ENCODE data around the gene TBC1D8. TPM values are rescaled to one million over a fixed set of nuclear protein-coding genes. Genes with fewer than 3 reads are reported as not detected.

TBC1D8 gene
- total RNA-seq, 1 experiment from 2014 or later, result 48.1 TPM

DNA sequence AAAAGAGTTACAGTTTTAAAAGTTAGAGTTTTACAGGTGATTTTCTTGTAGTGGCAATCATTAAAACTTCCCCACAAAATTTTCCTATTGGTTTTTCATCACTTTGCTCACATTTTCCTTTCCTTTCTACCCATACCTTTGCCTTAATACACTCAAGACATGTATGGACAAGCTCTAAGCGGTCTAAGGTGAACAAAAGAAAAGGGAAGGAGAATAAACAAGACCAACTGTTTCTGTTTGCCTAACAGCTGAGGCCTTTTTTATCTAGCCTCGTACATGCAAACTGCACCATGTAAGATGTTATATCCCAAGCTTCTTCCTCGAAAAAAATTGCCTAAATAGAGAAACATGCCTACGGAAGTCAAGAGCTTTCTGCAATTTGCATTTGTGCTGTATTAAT is 33.9 kb upstream of the TBC1D8 start:
- Mint-ChIP-seq H3K4me3 (ENCODE audit: unreplicated experiment) (peak overlapping the region; percentile 24), H3K27me3 (ENCODE audit: insufficient read depth, unreplicated experiment) (no peaks in the 10 kb centered on the region), H3K36me3 (ENCODE audit: insufficient read depth, unreplicated experiment) (no peaks in the 10 kb centered on the region), H3K27ac (ENCODE audit: low read depth, unreplicated experiment) (peak overlapping the region; percentile 61), H3K9me3 (ENCODE audit: unreplicated experiment) (no peaks in the 10 kb centered on the region), H3K4me1 (ENCODE audit: insufficient read depth, unreplicated experiment) (peaks cover 13% of the 10 kb centered on the region)
- intact Hi-C loops (cut with micrococcal nuclease), result no loop called here
- TF ChIP-seq, protein P1, sequence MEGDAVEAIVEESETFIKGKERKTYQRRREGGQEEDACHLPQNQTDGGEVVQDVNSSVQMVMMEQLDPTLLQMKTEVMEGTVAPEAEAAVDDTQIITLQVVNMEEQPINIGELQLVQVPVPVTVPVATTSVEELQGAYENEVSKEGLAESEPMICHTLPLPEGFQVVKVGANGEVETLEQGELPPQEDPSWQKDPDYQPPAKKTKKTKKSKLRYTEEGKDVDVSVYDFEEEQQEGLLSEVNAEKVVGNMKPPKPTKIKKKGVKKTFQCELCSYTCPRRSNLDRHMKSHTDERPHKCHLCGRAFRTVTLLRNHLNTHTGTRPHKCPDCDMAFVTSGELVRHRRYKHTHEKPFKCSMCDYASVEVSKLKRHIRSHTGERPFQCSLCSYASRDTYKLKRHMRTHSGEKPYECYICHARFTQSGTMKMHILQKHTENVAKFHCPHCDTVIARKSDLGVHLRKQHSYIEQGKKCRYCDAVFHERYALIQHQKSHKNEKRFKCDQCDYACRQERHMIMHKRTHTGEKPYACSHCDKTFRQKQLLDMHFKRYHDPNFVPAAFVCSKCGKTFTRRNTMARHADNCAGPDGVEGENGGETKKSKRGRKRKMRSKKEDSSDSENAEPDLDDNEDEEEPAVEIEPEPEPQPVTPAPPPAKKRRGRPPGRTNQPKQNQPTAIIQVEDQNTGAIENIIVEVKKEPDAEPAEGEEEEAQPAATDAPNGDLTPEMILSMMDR (IDR thresholded peaks at IDR 0.05; ENCODE audit: unreplicated experiment), result no peak
- ChIA-PET CTCF (interaction anchor here (0.9 to 2.3 kb wide), 4 partner anchors 11 to 25 kb away, joined by 4 to 18 read pairs (median 10); no protein-coding TSS in a partner anchor), POLR2A (interaction anchor here (0.6 to 2.9 kb wide), 18 partner anchors 9 to 516 kb away, joined by 3 to 25 read pairs (median 4); partner anchors contain the start of genes CNOT11, RPL31 and TBC1D8)
- BruUV-seq (replicated peaks), result no TSS peak
- peak; percentile 57 for DNase-seq (ENCODE audit: unreplicated experiment)

DNA sequence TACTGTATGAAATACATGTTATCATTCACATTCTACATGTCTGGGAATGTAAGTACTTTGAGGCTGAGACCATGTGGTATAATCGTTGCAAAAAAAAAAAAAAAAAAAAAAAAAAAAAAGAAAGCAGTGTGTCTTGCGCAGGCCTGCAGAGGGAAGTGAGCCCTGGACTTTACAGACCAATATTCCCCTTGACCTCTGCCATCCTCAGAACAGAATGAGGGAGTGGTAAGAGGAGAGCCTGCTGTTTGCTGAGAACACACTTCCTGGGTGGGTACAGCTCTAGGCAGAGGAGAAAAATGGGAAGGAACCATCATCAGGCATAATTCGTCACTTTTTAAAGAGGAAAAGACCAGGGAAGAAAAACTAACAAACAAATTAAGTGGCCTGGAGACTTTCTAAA is 28.8 kb upstream of the TBC1D8 start:
- Mint-ChIP-seq H3K4me1 (ENCODE audit: insufficient read depth, unreplicated experiment) (peaks cover 9% of the 10 kb centered on the region), H3K27ac (ENCODE audit: low read depth, unreplicated experiment) (no peak overlapping the region), H3K27me3 (ENCODE audit: insufficient read depth, unreplicated experiment) (no peaks in the 10 kb centered on the region), H3K36me3 (ENCODE audit: insufficient read depth, unreplicated experiment) (no peaks in the 10 kb centered on the region), H3K4me3 (ENCODE audit: unreplicated experiment) (no peak overlapping the region), H3K9me3 (ENCODE audit: unreplicated experiment) (no peaks in the 10 kb centered on the region)
- DNase-seq (ENCODE audit: unreplicated experiment), result no peak
- ChIA-PET POLR2A (interaction anchor here (1.9 kb wide), 1 partner anchor 21 kb away, joined by 4 read pairs; no protein-coding TSS in a partner anchor), CTCF (interaction anchor here (0.8 kb wide), 1 partner anchor 52 kb away, joined by 3 read pairs; no protein-coding TSS in a partner anchor)
- intact Hi-C loops (cut with micrococcal nuclease), result no loop called here
- BruUV-seq (replicated peaks), result no TSS peak
- TF ChIP-seq, protein P1 (IDR thresholded peaks at IDR 0.05; ENCODE audit: unreplicated experiment), result no peak

DNA sequence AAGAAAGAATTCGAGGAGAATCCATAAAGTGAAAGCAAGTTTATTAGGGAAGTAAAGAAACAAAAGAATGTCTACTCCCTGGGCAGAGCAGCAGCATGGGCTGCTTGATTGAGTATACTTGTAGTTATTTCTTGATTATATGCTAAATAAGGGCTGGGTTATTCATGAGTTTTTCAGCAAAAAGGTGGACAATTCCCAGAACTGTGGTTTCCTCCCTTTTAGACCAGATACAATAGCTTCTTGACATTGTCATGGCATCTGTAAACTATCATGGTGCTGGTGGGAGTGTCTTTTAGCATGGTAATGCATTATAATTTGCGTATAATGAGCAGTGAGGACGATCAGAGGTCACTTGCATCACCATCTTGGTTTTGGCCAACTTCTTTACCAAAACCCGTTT is 25.6 kb upstream of the TBC1D8 start:
- Mint-ChIP-seq H3K27me3 (ENCODE audit: insufficient read depth, unreplicated experiment) (no peaks in the 10 kb centered on the region), H3K4me3 (ENCODE audit: unreplicated experiment) (no peak overlapping the region), H3K27ac (ENCODE audit: low read depth, unreplicated experiment) (no peak overlapping the region), H3K9me3 (ENCODE audit: unreplicated experiment) (no peaks in the 10 kb centered on the region), H3K4me1 (ENCODE audit: insufficient read depth, unreplicated experiment) (peaks cover 14% of the 10 kb centered on the region), H3K36me3 (ENCODE audit: insufficient read depth, unreplicated experiment) (no peaks in the 10 kb centered on the region)
- intact Hi-C loops (cut with micrococcal nuclease), result no loop called here
- no peak for DNase-seq (ENCODE audit: unreplicated experiment)
- TF ChIP-seq, protein P1 (IDR thresholded peaks at IDR 0.05; ENCODE audit: unreplicated experiment), result no peak
- ChIA-PET CTCF (interaction anchor here (1.4 kb wide), 1 partner anchor 9 kb away, joined by 3 read pairs; no protein-coding TSS in a partner anchor), POLR2A (interaction anchor here (1.4 to 2.7 kb wide), 3 partner anchors 9 to 28 kb away, joined by 3 to 19 read pairs (median 13); no protein-coding TSS in a partner anchor)
- no TSS peak for BruUV-seq (replicated peaks)

DNA sequence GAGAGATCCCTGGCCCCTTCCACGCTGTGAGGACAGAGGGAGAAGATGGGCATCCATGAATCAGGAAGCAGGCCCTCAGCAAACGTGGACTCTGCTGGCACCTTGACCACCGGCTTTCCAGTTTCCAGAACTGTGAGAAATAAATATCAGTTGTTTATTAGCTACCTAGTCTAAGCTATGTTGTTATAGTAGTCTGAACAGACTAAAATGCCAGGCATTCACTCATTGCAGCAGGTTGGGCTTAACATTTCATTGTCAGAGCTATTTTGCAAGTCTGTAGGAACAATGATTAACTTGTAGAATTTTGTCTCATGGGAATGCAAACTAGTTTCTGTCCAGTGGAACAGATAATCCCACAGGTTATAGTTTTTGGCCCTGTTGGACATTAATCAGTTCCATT is 24.8 kb upstream of the TBC1D8 start:
- no TSS peak for BruUV-seq (replicated peaks)
- POLR2A ChIA-PET, result interaction anchor here (0.6 to 2.7 kb wide), 11 partner anchors 10 to 1263 kb away, joined by 3 to 19 read pairs (median 4); no protein-coding TSS in a partner anchor
- intact Hi-C loops (cut with micrococcal nuclease), result no loop called here

More for the DNA sequence above, 24.8 kb upstream of the TBC1D8 start:
- peaks cover 14% of the 10 kb centered on the region for H3K4me1 Mint-ChIP-seq (ENCODE audit: insufficient read depth, unreplicated experiment)
- TF ChIP-seq, protein P1 (IDR thresholded peaks at IDR 0.05; ENCODE audit: unreplicated experiment), result no peak
- H3K27ac Mint-ChIP-seq (ENCODE audit: low read depth, unreplicated experiment), result no peak overlapping the region
- H3K36me3 Mint-ChIP-seq (ENCODE audit: insufficient read depth, unreplicated experiment), result no peaks in the 10 kb centered on the region
- no peaks in the 10 kb centered on the region for H3K27me3 Mint-ChIP-seq (ENCODE audit: insufficient read depth, unreplicated experiment)
- CTCF ChIA-PET, result interaction anchor here (0.9 to 1.0 kb wide), 2 partner anchors 12 to 15 kb away, joined by 3 to 4 read pairs; no protein-coding TSS in a partner anchor
- no peaks in the 10 kb centered on the region for H3K9me3 Mint-ChIP-seq (ENCODE audit: unreplicated experiment)
- H3K4me3 Mint-ChIP-seq (ENCODE audit: unreplicated experiment), result no peak overlapping the region
- DNase-seq (ENCODE audit: unreplicated experiment), result no peak
